Stimulated activated CD8-positive, alpha-beta memory T cell treated with anti-CD3 and anti-CD28 coated beads, Interleukin-12 subunit alpha, Interleukin-12 subunit beta, amount 100 ng/mL, for 1 hour (primary cell): Measurements from ENCODE around the gene MOBP.
"Not testable (repeated sequence)": the region's sequence is repeated elsewhere in the genome, so short reads cannot be mapped to it uniquely, and the experiment has no call there.

Experiments
- DNase-seq: peaks from one replicate; pipeline ENCODE4 v3.0.0-alpha.2; 2020; ENCODE audit warnings: low read depth

The MOBP gene, protein sequence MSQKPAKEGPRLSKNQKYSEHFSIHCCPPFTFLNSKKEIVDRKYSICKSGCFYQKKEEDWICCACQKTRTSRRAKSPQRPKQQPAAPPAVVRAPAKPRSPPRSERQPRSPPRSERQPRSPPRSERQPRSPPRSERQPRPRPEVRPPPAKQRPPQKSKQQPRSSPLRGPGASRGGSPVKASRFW

GRCh38 chr3:39467394-39468107 lies at the start of gene MOBP:
MOBP (plus strand) TSS chr3:39467680; CDS start chr3:39502070, 34,390 bp downstream.
- no peak for DNase-seq

DNA sequence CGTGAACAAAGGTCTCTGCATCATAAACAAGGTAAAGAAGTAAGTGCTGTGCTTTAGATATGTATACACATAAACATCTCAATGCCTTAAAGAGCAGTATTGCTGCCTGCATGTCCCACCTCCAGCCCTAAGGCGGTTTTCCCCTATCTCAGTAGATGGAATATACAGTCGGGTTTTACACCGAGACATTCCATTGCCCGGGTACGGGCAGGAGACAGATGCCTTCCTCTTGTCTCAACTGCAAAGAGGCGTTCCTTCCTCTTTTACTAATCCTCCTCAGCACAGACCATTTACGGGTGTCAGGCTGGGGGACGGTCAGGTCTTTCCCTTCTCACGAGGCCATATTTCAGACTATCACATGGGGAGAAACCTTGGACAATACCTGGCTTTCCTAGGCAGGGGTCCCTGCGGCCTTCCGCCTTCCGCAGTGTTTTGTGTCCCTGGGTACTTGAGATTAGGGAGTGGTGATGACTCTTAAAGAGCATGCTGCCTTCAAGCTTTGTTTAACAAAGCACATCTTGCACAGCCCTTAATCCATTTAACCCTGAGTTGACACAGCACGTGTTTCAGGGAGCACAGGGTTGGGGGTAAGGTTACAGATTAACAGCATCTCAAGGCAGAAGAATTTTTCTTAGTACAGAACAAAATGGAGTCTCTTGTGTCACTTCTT lies 48.8 kb upstream of the MOBP start:
- DNase-seq: not testable (repeated sequence)

DNA sequence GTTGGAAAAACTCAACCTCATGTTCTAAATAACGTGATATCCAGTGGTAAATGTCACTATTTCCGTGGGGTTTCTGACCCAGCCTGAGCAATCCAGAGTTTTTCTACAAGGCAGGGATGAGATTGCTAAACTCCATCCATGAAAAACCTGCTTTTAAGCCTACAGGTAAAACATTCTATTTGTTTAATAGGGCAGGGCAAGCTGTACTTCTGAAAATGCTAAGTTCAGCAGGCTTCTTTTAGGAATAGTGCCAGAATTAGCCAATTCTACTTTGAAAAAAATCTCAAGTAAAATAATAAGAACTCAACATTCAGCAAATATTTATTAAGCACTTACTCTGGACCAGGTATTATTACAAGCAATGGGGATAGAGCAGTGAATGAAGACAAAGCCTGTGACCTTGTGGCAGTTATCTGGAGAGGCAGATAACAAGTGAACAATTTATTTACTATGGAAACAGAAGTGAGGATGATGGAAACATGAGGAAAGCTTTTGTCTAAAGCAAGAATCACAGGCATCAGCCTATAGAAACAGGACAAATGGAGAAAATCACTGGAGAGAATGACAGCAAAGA lies 47.7 kb upstream of the MOBP start:
- no peak for DNase-seq

DNA sequence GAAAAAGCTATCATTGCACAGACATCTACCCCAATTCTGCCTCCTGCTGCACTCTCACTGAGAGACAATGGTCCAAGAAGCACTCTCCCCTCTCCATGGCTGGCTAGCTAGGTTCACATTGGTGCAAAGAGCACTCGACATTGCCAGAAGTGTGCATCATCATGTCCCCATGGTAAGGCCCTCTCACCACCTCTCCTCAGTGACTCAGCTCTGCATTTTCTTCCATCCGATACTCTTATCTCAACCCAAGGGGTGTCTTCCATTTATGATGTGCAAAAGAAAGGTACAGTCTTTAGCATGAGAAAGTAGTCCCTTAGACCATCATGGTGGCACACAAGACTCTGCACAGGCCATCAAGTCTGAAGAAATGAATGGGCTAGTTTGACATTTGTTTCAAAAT lies 46.9 kb upstream of the MOBP start:
- no peak for DNase-seq

- no peak for DNase-seq
These were observed 44.0 kb upstream of the MOBP start for GRCh38 chr3:39423436-39423970.

DNA sequence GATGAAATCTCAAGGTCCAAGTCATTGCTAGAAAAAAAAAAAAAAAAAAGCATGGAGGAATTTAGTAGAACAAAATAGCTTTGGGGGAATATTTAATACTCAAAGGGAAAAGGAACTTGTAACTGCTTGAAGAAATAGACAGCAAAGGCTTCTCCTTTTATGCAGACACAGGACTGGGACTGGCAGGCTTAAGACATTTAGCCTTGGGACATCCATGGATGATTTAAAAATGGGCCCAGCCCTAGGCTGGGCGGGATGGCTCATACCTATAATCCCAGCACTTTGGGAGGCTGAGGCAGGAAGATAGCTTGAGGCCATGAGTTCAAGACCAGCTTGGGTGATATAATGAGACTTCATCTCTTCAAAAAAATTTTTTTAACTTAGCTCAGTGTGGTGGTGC lies 41.2 kb upstream of the MOBP start:
- DNase-seq: no peak

DNA sequence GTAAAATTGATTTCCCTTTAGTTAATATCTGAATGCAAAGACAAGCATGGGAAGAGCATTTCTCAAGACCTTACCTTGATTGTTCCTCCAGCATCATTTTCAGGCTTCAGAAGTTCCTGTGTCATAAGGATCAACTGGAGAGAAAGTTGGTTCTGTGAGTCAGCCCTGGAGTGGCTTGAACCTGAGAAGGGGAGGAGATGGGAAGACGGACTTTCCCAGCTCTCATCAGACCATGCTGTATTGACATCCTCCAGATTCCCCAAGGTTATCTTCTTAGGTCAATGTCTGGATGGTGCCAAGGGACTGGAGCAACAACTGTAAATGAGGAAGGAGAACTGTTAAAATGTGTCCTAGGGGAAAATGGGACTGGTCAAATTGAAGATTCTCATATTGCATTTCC lies 40.0 kb upstream of the MOBP start:
- DNase-seq: no peak

- no peak for DNase-seq
These were observed 38.7 kb upstream of the MOBP start for GRCh38 chr3:39428745-39429201.

GRCh38 chr3:39429466-39429865 lies 38.0 kb upstream of the MOBP start:
- DNase-seq: no peak

- no peak for DNase-seq
These were observed 35.1 kb upstream of the MOBP start for GRCh38 chr3:39432342-39432741.

DNA sequence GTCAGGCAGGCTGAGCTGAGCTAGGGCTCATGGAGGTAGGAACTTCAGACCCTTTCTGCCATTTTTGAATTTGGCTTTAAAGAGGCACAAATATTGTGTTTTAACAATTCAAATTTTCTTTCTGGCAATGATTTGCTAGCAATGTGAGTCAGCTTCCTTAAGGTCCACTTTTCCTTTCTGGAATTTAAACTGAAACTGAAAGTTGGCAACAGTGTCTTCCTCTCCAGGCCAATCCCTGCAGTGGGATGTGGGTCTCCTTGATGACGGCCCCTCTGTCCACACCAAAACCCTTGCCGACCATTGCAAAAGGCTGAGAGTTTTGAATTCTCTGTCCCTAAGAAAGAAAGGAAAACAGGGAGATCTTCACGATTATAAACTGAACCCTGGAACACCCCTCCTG lies 33.8 kb upstream of the MOBP start:
- no peak for DNase-seq

GRCh38 chr3:39434574-39434973 lies 32.9 kb upstream of the MOBP start:
- DNase-seq: no peak

DNA sequence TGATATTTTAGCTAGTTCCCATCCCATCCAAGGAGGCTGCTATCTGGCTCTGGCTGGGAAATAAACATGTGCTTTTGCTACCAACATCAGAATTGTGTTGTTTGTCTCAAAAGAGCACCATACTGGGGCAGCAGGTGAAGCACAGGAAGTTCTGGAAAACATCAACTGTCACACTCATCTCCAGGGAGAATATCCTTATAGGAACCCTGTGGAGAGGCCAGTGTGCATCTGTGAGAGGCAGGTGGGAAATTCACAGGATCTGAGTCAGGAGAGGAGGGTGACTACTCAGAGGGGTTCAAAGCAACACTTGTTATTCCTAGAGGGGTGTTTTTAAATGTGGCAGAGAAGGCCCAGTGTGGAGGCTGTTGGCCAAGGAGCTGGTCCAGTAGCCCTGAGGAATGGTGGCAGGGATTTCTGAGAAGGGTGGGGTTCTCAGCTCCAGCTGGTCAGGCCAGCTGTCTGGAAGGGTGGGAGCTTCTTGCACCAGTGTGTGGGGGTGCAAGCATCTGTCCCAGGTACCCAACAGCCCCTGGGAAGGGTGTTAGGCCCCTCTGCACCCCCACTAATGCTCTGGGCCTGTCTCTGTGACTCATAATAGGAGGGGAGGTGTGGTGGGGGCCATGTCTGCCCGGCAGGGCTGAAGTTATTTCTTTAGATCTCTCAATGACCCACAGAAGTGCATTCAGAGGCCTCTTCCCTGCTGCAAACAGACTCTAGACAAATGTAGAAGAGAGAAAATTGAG lies 32.3 kb upstream of the MOBP start:
- DNase-seq: no peak

- no peak for DNase-seq
These were observed 28.6 kb upstream of the MOBP start for GRCh38 chr3:39438880-39439279.

- DNase-seq: no peak
These were observed 27.2 kb upstream of the MOBP start for GRCh38 chr3:39440316-39440715.

DNA sequence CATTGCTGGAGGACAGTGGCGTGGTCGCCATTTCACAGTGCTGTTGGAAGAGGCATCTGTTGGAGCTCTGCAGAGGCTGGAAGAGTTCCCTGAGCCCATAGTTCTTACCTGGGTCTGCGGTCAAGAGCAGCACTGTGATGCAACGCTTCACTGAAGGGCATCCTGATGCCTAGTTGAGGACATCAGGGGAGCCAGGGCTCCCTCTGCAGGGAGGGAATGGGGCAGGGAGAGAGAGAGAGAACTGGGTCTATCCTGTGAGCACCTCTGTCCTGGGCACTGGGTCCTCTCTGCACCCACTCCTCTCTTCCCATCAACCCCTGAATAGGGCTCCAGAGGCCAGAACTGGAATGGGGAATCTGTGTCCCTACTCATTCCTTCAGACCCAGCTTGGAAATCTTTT lies 23.9 kb upstream of the MOBP start:
- DNase-seq: no peak

- DNase-seq: no peak
These were observed 21.6 kb upstream of the MOBP start for GRCh38 chr3:39445927-39446326.

- no peak for DNase-seq
These were observed 21.0 kb upstream of the MOBP start for GRCh38 chr3:39446444-39446843.

DNA sequence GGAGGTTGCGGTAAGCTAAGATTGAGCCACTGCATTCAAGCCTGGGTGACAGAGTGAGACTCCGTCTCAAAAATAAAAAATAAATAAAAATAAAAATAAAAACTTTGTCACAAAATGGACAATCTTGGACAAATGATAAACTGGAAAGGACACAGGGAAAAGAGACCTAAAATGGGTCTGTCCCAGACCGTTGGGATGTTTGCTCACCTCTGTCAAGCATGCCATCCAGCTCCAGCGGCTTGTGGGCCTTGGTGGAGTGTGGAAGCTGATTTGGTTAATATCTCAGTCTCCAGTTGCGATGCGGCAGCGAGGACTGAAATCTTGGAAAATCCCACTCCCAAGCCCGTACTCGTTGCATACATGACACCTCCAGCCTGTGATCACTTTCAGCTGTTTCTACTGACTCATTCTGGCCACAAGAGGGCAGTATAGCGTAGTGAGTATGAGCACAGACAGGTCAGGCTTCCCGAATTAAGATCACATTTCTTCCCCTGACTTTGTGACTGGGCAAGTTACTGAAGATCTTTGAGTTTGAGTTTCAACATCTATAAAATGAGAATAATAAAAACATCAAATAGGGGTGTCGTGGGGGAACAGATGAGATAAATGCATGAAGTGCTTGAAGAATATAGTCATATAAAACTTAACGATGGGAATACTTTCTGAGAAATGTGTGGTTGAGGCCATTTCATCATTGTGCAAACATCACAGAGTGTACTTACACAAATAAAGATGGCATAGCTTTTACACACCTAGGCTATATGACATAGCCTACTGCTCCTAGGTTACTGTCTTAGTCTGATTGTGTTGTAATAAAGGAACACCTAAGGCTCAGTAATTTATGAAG lies 19.6 kb upstream of the MOBP start:
- DNase-seq: peak; percentile 42

DNA sequence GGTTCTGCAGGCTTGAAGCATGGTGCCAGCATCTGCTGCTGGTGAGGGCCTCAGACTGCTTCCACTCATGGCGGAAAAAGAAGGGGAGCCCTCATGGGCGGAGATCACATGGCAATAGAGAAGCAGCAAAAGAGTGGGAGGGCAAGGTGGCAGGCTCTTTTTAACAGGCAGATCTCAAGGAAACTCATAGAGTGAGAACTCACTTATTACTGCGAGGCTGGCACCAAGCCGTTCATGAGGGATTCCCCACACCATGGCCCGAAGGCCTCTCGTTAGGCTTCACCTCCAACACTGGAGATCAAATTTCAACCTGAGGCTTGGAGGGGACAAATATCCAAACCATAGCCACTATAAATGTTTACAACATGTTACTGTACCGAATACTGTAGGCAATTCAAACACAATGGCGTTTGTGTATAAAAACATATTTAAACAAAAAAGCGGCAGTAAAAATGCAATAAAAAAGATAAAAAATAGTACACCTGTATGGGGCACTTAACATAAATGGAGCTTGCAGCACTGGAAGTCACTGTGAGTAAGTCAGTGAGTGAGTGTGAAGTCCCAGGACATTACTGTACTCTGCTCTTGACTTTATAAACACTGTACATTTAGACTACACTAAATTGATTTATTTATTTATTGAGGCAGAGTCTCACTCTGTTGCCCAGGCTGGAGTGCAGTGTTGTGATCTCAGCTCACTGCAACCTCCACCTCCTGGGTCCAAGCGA lies 18.8 kb upstream of the MOBP start:
- DNase-seq: no peak
